ENCODE measurements around the gene DNAJC7.

The DNAJC7 gene

GRCh38 chr17:41962111-41962510 lies 55.1 kb downstream of the DNAJC7 start:
- H3K4me3 ChIP-seq (ENCODE audit: insufficient read depth, low read depth, low read length, poor library complexity, severe bottlenecking): no peak overlapping the region
- H3K27me3 ChIP-seq (replicated peaks; ENCODE audit: control insufficient read depth, insufficient read depth, low read length, poor library complexity, severe bottlenecking): no peaks in the 10 kb centered on the region
- H3K4me1 ChIP-seq (ENCODE audit: control insufficient read depth, insufficient read depth, low read length, poor library complexity, severe bottlenecking): peaks cover 7% of the 10 kb centered on the region
- H3K9me3 ChIP-seq (ENCODE audit: control insufficient read depth, low read length): no peaks in the 10 kb centered on the region
- DNase-seq: no peak
- H3K27ac ChIP-seq (ENCODE audit: insufficient read depth, low read length, poor library complexity, severe bottlenecking): no peak overlapping the region
- no peaks in the 10 kb centered on the region for H3K36me3 ChIP-seq (ENCODE audit: control insufficient read depth, insufficient read depth, low read length)

DNA sequence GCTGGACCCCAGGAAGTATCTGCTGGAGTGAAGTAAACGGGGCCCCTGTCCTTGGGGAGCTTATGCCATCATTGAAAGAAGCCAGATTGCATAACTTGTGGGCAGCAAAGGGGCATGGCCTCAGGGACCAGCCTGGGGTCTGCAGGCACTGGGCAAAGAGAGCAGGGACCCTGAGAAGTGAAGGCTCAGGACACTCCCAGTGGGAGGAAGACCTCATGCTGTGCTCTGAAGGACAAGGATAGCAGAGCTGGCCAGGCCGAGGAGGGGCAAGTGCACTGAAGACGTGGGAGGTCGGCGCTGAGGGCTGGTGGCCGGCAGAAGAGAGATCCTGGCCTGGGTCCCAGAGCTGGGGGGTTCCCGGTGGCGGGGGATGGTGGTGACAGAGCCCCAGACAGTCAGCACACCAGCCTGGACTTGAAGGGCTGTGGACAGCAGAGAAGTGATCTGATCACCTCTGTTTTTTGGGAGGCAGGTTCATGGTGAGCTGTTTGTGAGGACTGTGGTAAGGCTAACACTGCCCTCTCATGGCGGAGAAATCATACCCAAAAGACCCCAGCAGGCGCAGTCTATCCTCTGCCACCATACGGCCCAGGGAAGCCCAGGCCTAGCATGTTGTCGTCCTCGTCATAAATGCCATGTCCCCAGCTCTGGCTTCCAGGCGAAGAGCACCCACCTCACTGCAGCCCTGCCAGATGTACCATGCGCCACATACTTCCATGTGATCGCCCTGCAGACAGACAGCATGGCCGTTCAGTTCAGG lies 57.7 kb downstream of the DNAJC7 start:
- Histone ChIP-seq H3K4me3 (ENCODE audit: insufficient read depth, low read depth, low read length, poor library complexity, severe bottlenecking) (no peak overlapping the region), H3K4me1 (ENCODE audit: control insufficient read depth, insufficient read depth, low read length, poor library complexity, severe bottlenecking) (no peaks in the 10 kb centered on the region), H3K27ac (ENCODE audit: insufficient read depth, low read length, poor library complexity, severe bottlenecking) (no peak overlapping the region), H3K9me3 (ENCODE audit: control insufficient read depth, low read length) (no peaks in the 10 kb centered on the region), H3K27me3 (replicated peaks; ENCODE audit: control insufficient read depth, insufficient read depth, low read length, poor library complexity, severe bottlenecking) (no peaks in the 10 kb centered on the region), H3K36me3 (ENCODE audit: control insufficient read depth, insufficient read depth, low read length) (no peaks in the 10 kb centered on the region)
- DNase-seq: no peak

- H3K9me3 ChIP-seq (ENCODE audit: control insufficient read depth, low read length): no peaks in the 10 kb centered on the region
- no peak overlapping the region for H3K27ac ChIP-seq (ENCODE audit: insufficient read depth, low read length, poor library complexity, severe bottlenecking)
- no peaks in the 10 kb centered on the region for H3K36me3 ChIP-seq (ENCODE audit: control insufficient read depth, insufficient read depth, low read length)
- H3K27me3 ChIP-seq (replicated peaks; ENCODE audit: control insufficient read depth, insufficient read depth, low read length, poor library complexity, severe bottlenecking): no peaks in the 10 kb centered on the region
- no peak overlapping the region for H3K4me3 ChIP-seq (ENCODE audit: insufficient read depth, low read depth, low read length, poor library complexity, severe bottlenecking)
- H3K4me1 ChIP-seq (ENCODE audit: control insufficient read depth, insufficient read depth, low read length, poor library complexity, severe bottlenecking): no peaks in the 10 kb centered on the region
- DNase-seq: no peak
Measured at GRCh38 chr17:41959030-41959335, 58.3 kb downstream of the DNAJC7 start.

DNA sequence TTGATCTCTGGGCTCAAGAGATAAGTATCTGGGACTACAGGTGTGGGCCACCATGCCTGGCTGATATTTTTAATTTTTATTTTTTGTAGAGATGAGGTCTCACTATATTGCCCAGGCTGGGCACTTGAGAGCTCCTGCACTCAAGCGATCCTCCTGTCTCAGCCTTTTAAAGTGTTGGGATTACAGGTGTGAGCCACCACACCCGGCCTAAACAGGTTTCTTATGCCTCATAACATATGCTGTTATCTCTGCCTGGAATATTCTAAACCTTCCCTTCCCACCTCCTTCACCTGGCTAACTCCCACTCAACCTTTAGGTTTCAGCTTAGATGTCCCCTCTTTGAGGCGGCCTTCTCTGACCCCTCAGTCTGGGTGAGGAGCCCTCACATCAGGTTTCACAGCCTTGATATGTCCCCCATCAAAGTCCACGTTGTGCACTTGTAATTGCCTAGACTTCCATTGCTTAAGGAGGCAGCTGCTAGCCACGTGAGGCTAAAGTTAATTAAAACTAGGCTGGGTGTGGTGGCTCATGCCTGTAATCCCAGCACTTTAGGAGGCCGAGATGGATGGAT lies 59.3 kb downstream of the DNAJC7 start:
- no peak for DNase-seq
- no peaks in the 10 kb centered on the region for H3K27me3 ChIP-seq (replicated peaks; ENCODE audit: control insufficient read depth, insufficient read depth, low read length, poor library complexity, severe bottlenecking)
- no peaks in the 10 kb centered on the region for H3K4me1 ChIP-seq (ENCODE audit: control insufficient read depth, insufficient read depth, low read length, poor library complexity, severe bottlenecking)
- H3K36me3 ChIP-seq (ENCODE audit: control insufficient read depth, insufficient read depth, low read length): no peaks in the 10 kb centered on the region
- H3K4me3 ChIP-seq (ENCODE audit: insufficient read depth, low read depth, low read length, poor library complexity, severe bottlenecking): no peak overlapping the region
- H3K9me3 ChIP-seq (ENCODE audit: control insufficient read depth, low read length): no peaks in the 10 kb centered on the region
- no peak overlapping the region for H3K27ac ChIP-seq (ENCODE audit: insufficient read depth, low read length, poor library complexity, severe bottlenecking)

- H3K4me3 ChIP-seq (ENCODE audit: insufficient read depth, low read depth, low read length, poor library complexity, severe bottlenecking): no peak overlapping the region
- no peak for DNase-seq
- no peaks in the 10 kb centered on the region for H3K36me3 ChIP-seq (ENCODE audit: control insufficient read depth, insufficient read depth, low read length)
- H3K4me1 ChIP-seq (ENCODE audit: control insufficient read depth, insufficient read depth, low read length, poor library complexity, severe bottlenecking): no peaks in the 10 kb centered on the region
- no peak overlapping the region for H3K27ac ChIP-seq (ENCODE audit: insufficient read depth, low read length, poor library complexity, severe bottlenecking)
- no peaks in the 10 kb centered on the region for H3K27me3 ChIP-seq (replicated peaks; ENCODE audit: control insufficient read depth, insufficient read depth, low read length, poor library complexity, severe bottlenecking)
- H3K9me3 ChIP-seq (ENCODE audit: control insufficient read depth, low read length): no peaks in the 10 kb centered on the region
Measured at GRCh38 chr17:41957031-41957868, 60.0 kb downstream of the DNAJC7 start.

- no peaks in the 10 kb centered on the region for H3K36me3 ChIP-seq (ENCODE audit: control insufficient read depth, insufficient read depth, low read length)
- H3K4me3 ChIP-seq (ENCODE audit: insufficient read depth, low read depth, low read length, poor library complexity, severe bottlenecking): no peak overlapping the region
- H3K4me1 ChIP-seq (ENCODE audit: control insufficient read depth, insufficient read depth, low read length, poor library complexity, severe bottlenecking): no peaks in the 10 kb centered on the region
- DNase-seq: no peak
- H3K27me3 ChIP-seq (replicated peaks; ENCODE audit: control insufficient read depth, insufficient read depth, low read length, poor library complexity, severe bottlenecking): no peaks in the 10 kb centered on the region
- no peak overlapping the region for H3K27ac ChIP-seq (ENCODE audit: insufficient read depth, low read length, poor library complexity, severe bottlenecking)
- H3K9me3 ChIP-seq (ENCODE audit: control insufficient read depth, low read length): no peaks in the 10 kb centered on the region
Measured at GRCh38 chr17:41956522-41956921, 60.7 kb downstream of the DNAJC7 start.

DNA sequence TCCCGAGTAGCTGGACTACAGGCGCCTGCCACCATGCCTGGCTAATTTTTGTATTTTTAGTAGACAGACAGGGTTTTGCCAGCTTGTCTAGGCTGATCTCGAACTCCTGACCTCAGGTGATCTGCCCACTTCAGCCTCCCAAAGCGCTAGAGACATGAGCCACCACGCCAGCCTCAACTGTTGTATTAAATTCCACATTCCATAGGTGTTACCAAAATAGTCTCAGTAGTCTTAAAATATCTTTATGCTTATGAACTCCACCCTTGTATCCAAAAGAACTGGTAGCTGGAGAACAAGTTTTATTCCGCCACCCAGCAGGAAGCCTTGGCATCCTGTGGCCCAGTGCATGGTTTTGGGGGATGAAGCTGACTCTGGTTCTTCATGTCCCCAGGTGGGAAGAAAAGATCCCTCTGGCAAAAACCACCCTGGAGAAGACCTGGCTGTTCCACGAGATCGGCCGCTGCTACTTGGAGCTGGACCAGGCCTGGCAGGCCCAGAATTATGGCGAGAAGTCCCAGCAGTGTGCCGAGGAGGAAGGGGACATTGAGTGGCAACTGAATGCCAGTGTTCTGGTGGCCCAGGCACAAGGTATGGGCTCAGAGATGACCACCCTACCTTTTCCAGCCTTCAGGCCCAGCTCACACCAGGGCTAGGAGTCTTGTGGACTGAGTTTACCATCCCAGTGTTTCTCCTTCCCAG lies 68.3 kb downstream of the DNAJC7 start:
- no peaks in the 10 kb centered on the region for H3K27me3 ChIP-seq (replicated peaks; ENCODE audit: control insufficient read depth, insufficient read depth, low read length, poor library complexity, severe bottlenecking)
- H3K4me3 ChIP-seq (ENCODE audit: insufficient read depth, low read depth, low read length, poor library complexity, severe bottlenecking): no peak overlapping the region
- H3K4me1 ChIP-seq (ENCODE audit: control insufficient read depth, insufficient read depth, low read length, poor library complexity, severe bottlenecking): no peaks in the 10 kb centered on the region
- H3K9me3 ChIP-seq (ENCODE audit: control insufficient read depth, low read length): no peaks in the 10 kb centered on the region
- no peak for DNase-seq
- H3K27ac ChIP-seq (ENCODE audit: insufficient read depth, low read length, poor library complexity, severe bottlenecking): no peak overlapping the region
- H3K36me3 ChIP-seq (ENCODE audit: control insufficient read depth, insufficient read depth, low read length): no peaks in the 10 kb centered on the region

GRCh38 chr17:41944943-41945342 lies 72.3 kb downstream of the DNAJC7 start:
- Histone ChIP-seq H3K4me1 (ENCODE audit: control insufficient read depth, insufficient read depth, low read length, poor library complexity, severe bottlenecking) (no peaks in the 10 kb centered on the region), H3K27ac (ENCODE audit: insufficient read depth, low read length, poor library complexity, severe bottlenecking) (no peak overlapping the region), H3K4me3 (ENCODE audit: insufficient read depth, low read depth, low read length, poor library complexity, severe bottlenecking) (no peak overlapping the region), H3K9me3 (ENCODE audit: control insufficient read depth, low read length) (no peaks in the 10 kb centered on the region), H3K36me3 (ENCODE audit: control insufficient read depth, insufficient read depth, low read length) (no peaks in the 10 kb centered on the region), H3K27me3 (replicated peaks; ENCODE audit: control insufficient read depth, insufficient read depth, low read length, poor library complexity, severe bottlenecking) (no peaks in the 10 kb centered on the region)
- no peak for DNase-seq

DNA sequence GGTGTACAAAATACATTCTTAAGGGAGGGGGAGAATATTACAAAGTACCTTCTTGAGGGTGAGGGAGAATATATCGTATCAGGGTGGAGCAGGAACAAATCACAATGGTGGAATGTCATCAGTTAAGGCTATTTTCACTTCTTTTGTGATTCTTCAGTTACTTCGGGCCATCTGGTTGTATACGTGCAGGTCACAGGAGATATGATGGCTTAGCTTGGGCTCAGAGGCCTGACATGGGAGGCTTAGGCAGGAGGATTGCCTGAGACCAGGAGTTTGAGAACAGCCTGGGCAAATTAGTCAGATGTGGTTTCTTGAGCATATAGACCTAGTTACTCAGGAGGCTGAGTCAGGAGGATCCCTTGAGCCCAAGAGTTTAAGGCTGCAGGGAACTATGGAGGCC lies 73.7 kb downstream of the DNAJC7 start:
- H3K9me3 ChIP-seq (ENCODE audit: control insufficient read depth, low read length): no peaks in the 10 kb centered on the region
- no peaks in the 10 kb centered on the region for H3K27me3 ChIP-seq (replicated peaks; ENCODE audit: control insufficient read depth, insufficient read depth, low read length, poor library complexity, severe bottlenecking)
- no peaks in the 10 kb centered on the region for H3K4me1 ChIP-seq (ENCODE audit: control insufficient read depth, insufficient read depth, low read length, poor library complexity, severe bottlenecking)
- H3K4me3 ChIP-seq (ENCODE audit: insufficient read depth, low read depth, low read length, poor library complexity, severe bottlenecking): no peak overlapping the region
- no peak overlapping the region for H3K27ac ChIP-seq (ENCODE audit: insufficient read depth, low read length, poor library complexity, severe bottlenecking)
- H3K36me3 ChIP-seq (ENCODE audit: control insufficient read depth, insufficient read depth, low read length): no peaks in the 10 kb centered on the region
- DNase-seq: no peak
